Spleen (tissue), 11 donors: ENCODE data around the gene TSPAN18. TPM values are rescaled to one million over a fixed set of nuclear protein-coding genes. Genes with fewer than 3 reads are reported as not detected.

Experiments
- DNase-seq: peaks from one replicate; pipeline ENCODE4 v3.0.0-alpha.2; 2020
- H3K27ac ChIP-seq, 8 donors: fragments of 200-600 bp; sonication (generic) in 7 of 8; 1 replicate in 4 of 8; 2 replicates in 4 of 8; pipeline versions ENCODE4 v1.5.0 to v1.8.0; 2016 to 2021; ENCODE audit warnings: inconsistent platforms in 4 of 8, mild to moderate bottlenecking in 4 of 8, moderate library complexity in 1 of 8
- H3K27me3 ChIP-seq, 7 donors: fragments of 200-600 bp; sonication (generic) in 6 of 7; replicated peaks in 1 of 7; 1 replicate in 4 of 7; 2 replicates in 3 of 7; pipeline versions ENCODE4 v1.5.0 to v1.8.0; 2016 to 2021; ENCODE audit warnings: inconsistent platforms in 3 of 7, mild to moderate bottlenecking in 1 of 7
- H3K36me3 ChIP-seq, 6 donors: fragments of 200-600 bp; sonication (generic) in 5 of 6; 1 replicate in 4 of 6; 2 replicates in 2 of 6; pipeline versions ENCODE4 v1.5.0 to v1.8.0; 2016 to 2021; ENCODE audit warnings: inconsistent platforms in 2 of 6
- H3K4me1 ChIP-seq, 6 donors: fragments of 200-600 bp; sonication (generic) in 5 of 6; 1 replicate in 3 of 6; 2 replicates in 3 of 6; pipeline versions ENCODE4 v1.5.0 to v1.8.0; 2016 to 2021; ENCODE audit warnings: inconsistent platforms in 3 of 6
- H3K4me3 ChIP-seq, 8 donors: fragments of 200-600 bp; sonication (generic) in 7 of 8; 1 replicate in 4 of 8; 2 replicates in 4 of 8; pipeline versions ENCODE4 v1.5.0 to v1.8.0; 2016 to 2021; ENCODE audit warnings: inconsistent platforms in 4 of 8, mild to moderate bottlenecking in 4 of 8, moderate library complexity in 2 of 8
- H3K9me3 ChIP-seq, 8 donors: fragments of 200-600 bp; sonication (generic) in 7 of 8; 1 replicate in 4 of 8; 2 replicates in 4 of 8; pipeline versions ENCODE4 v1.5.0 to v1.8.0; 2016 to 2021; ENCODE audit warnings: inconsistent platforms in 4 of 8
- POLR2A ChIP-seq, 3 donors: fragments of 450-650 bp; IDR thresholded peaks; one replicate each; pipeline ENCODE4 v1.5.1; 2017; ENCODE audit warnings: antibody characterized with exemption in 3 of 3, mild to moderate bottlenecking in 1 of 3
- POLR2AphosphoS5 ChIP-seq, 3 donors: sonication (generic); formaldehyde crosslinking; IDR thresholded peaks; one replicate each; pipeline ENCODE4 v1.5.1; 2017; ENCODE audit warnings: antibody characterized with exemption in 3 of 3
- WGBS, 5 donors: extraction: QIAGEN DNeasy Blood & Tissue Kit in 3 of 5; methylation state at CpG; one replicate each; pipeline versions ENCODE4 v1.1.5 to v1.1.7; 2013 to 2018; 5-methylcytosine and 5-hydroxymethylcytosine counted together
- intact Hi-C: fragments of 100-400 bp; cut with DNase I; formaldehyde crosslinking; loops from one replicate; pipeline ENCODE4 v1.15.0; 2023; ENCODE audit warnings: low total_unique reads
- polyA plus RNA-seq, 3 donors: library from polyadenylated mRNA; stranded (reverse); fragments of 200-250 nt; gene quantifications; one replicate each; pipeline ENCODE4 v1.2.1, GENCODE V29; 2013
- total RNA-seq, 7 donors: library from RNA; depleted of rRNA in 3 of 7; stranded (reverse); fragments of >200 nt in 3 of 7; fragmentation: NEBNext Ultra II Directional in 4 of 7; extraction: Animal tissue kit (Norgen Biotek cat#: 25700) in 4 of 7; gene quantifications; one replicate each; pipeline versions ENCODE4 v1.1.0 to v1.2.1, GENCODE V29; 2016 to 2021
- TF ChIP-seq, protein P1 (sequence below), 11 experiments: fragments of 200-600 bp in 7 of 11; fragments of 450-650 bp in 4 of 11; sonication (generic) in 4 of 11; IDR thresholded peaks in 8 of 11; conservative IDR thresholded peaks in 3 of 11; 1 replicate in 7 of 11; 2 replicates in 4 of 11; pipeline versions ENCODE4 v1.4.0 to v1.8.0; 2016 to 2021; ENCODE audit warnings: antibody characterized with exemption in 11 of 11, inconsistent platforms in 4 of 11, mild to moderate bottlenecking in 1 of 11
- donor health status: healthy with polysubstance abuse.
- donor health status: DM: no; HTN: no; CAD: no; lungs with moderate emphysema.
- donor health status: DM: no; HTN: no; CAD: no.
- donor health status: Bipolar disorder and iron deficiency.
- donor health status: healthy.
- donor health status: DM: no; HTN: no; CAD: no.
- donor health status: DM: yes; HTN: yes; CAD: no.

TSPAN18 gene
- total and polyA plus RNA-seq, 10 donors: 2.1 to 47.5 (median 21.3) TPM

DNA sequence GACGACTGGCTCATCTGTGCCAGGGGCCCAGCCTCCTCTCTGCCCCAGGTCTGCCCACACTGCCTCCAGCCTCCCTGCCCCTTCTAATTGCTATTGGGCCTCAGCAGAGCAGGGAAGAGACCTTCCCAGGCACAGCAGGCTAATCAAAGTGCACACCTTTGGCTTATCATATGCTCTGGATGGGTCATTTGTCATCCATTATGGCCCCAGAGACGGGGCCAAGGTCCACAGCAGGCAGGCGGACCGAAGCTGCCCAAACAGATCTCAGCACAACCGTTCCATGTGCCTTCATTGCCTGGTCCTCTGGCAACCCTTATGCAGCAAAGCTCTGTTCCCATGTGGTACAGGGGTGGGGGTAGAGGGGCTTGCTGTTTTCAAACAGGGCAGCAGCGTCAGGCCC, 157.3 kb downstream of the TSPAN18 start:
- intact Hi-C loops: no loop called here
- Histone ChIP-seq H3K4me1 (peaks cover 0 to 20% (median 6%) of the 10 kb centered on the region in 6 donors), H3K36me3 (no peaks in the 10 kb centered on the region), H3K4me3 (no peak overlapping the region), H3K27me3 (no peaks in the 10 kb centered on the region), H3K27ac (no peak overlapping the region), H3K9me3 (no peaks in the 10 kb centered on the region)
- TF ChIP-seq POLR2AphosphoS5 (IDR thresholded peaks at IDR 0.05) (no peak), POLR2A (IDR thresholded peaks at IDR 0.05) (no peak)
- TF ChIP-seq, protein P1, sequence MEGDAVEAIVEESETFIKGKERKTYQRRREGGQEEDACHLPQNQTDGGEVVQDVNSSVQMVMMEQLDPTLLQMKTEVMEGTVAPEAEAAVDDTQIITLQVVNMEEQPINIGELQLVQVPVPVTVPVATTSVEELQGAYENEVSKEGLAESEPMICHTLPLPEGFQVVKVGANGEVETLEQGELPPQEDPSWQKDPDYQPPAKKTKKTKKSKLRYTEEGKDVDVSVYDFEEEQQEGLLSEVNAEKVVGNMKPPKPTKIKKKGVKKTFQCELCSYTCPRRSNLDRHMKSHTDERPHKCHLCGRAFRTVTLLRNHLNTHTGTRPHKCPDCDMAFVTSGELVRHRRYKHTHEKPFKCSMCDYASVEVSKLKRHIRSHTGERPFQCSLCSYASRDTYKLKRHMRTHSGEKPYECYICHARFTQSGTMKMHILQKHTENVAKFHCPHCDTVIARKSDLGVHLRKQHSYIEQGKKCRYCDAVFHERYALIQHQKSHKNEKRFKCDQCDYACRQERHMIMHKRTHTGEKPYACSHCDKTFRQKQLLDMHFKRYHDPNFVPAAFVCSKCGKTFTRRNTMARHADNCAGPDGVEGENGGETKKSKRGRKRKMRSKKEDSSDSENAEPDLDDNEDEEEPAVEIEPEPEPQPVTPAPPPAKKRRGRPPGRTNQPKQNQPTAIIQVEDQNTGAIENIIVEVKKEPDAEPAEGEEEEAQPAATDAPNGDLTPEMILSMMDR (IDR thresholded peaks at IDR 0.05 in 8 of 11, conservative IDR thresholded peaks at IDR 0.05 in 3 of 11): no peak
- no peak for DNase-seq
- WGBS, 5 donors: 89 to 96% (median 93%) methylated on average over 6 of the region's 6 CpGs

GRCh38 chr11:44885065-44885810, 158.5 kb downstream of the TSPAN18 start:
- Histone ChIP-seq H3K4me1 (peaks cover 0 to 20% (median 6%) of the 10 kb centered on the region in 6 donors), H3K27ac (no peak overlapping the region), H3K27me3 (no peaks in the 10 kb centered on the region), H3K9me3 (no peaks in the 10 kb centered on the region), H3K4me3 (no peak overlapping the region), H3K36me3 (no peaks in the 10 kb centered on the region)
- intact Hi-C loops: no loop called here
- TF ChIP-seq, protein P1 (IDR thresholded peaks at IDR 0.05 in 8 of 11, conservative IDR thresholded peaks at IDR 0.05 in 3 of 11): no peak
- TF ChIP-seq POLR2AphosphoS5 (IDR thresholded peaks at IDR 0.05) (no peak), POLR2A (IDR thresholded peaks at IDR 0.05) (no peak)
- 80 to 87% (median 83%) methylated on average over 12 of the region's 12 CpGs for WGBS, 5 donors
- no peak for DNase-seq

- no peak for TF ChIP-seq POLR2AphosphoS5 (IDR thresholded peaks at IDR 0.05)
- TF ChIP-seq, protein P1 (IDR thresholded peaks at IDR 0.05 in 8 of 11, conservative IDR thresholded peaks at IDR 0.05 in 3 of 11): no peak
- no peak for TF ChIP-seq POLR2A (IDR thresholded peaks at IDR 0.05)
- intact Hi-C loops: no loop called here
- Histone ChIP-seq H3K4me3 (no peak overlapping the region), H3K4me1 (peaks cover 0 to 20% (median 6%) of the 10 kb centered on the region in 6 donors), H3K36me3 (no peaks in the 10 kb centered on the region), H3K27me3 (no peaks in the 10 kb centered on the region), H3K9me3 (no peaks in the 10 kb centered on the region), H3K27ac (no peak overlapping the region)
- 69 to 86% (median 78%) methylated on average over 13 of the region's 13 CpGs for WGBS, 5 donors
- no peak for DNase-seq
These were observed 159.4 kb downstream of the TSPAN18 start for GRCh38 chr11:44885919-44886789.

DNA sequence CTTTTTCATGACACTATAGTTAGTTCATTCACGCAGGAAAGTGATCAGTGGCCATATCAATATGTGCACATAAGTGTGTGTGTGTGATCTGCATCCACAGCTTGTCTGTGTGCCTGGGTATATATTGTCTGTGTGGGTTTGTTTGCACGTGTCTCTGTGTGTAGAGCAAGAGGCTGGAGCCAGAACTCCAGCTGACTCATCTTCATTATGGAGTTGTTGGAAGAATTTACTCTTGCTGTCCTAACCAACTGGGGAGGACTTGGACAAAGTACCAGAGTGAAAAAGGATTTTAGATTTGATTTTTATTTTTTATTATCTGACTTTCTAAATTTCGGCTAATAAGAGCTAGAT, 160.0 kb downstream of the TSPAN18 start:
- intact Hi-C loops: no loop called here
- H3K4me3 ChIP-seq: no peak overlapping the region
- WGBS, 5 donors: 70 to 87% (median 78%) methylated on average over 3 of the region's 3 CpGs
- no peaks in the 10 kb centered on the region for H3K9me3 ChIP-seq
- TF ChIP-seq, protein P1 (IDR thresholded peaks at IDR 0.05 in 8 of 11, conservative IDR thresholded peaks at IDR 0.05 in 3 of 11): no peak
- TF ChIP-seq POLR2A (IDR thresholded peaks at IDR 0.05) (no peak), POLR2AphosphoS5 (IDR thresholded peaks at IDR 0.05) (no peak)
- no peak for DNase-seq
- H3K27me3 ChIP-seq: no peaks in the 10 kb centered on the region
- H3K27ac ChIP-seq: no peak overlapping the region
- peaks cover 0 to 20% (median 6%) of the 10 kb centered on the region in 6 donors for H3K4me1 ChIP-seq
- no peaks in the 10 kb centered on the region for H3K36me3 ChIP-seq
